Testis (tissue), 3 donors: ENCODE results near the gene TSPAN1. TPM values are rescaled to one million over a fixed set of nuclear protein-coding genes. Genes with fewer than 3 reads are reported as not detected.
"Not testable (repeated sequence)": the region's sequence is repeated elsewhere in the genome, so short reads cannot be mapped to it uniquely, and the experiment has no call there.

Experiments
- DNase-seq: peaks from one replicate; pipeline ENCODE4 v3.0.0-alpha.2; 2019
- H3K27ac ChIP-seq, 2 donors: fragments of 200-600 bp; sonication (generic); one replicate each; pipeline ENCODE4 v1.5.1; 2019
- H3K27me3 ChIP-seq: fragments of 200-600 bp; sonication (generic); one replicate; pipeline ENCODE4 v1.5.1; 2019
- H3K36me3 ChIP-seq: fragments of 200-600 bp; sonication (generic); one replicate; pipeline ENCODE4 v1.5.1; 2017; ENCODE audit warnings: low read depth; ENCODE audit errors: missing control alignments
- H3K4me1 ChIP-seq: fragments of 200-600 bp; sonication (generic); one replicate; pipeline ENCODE4 v1.5.1; 2019
- H3K4me3 ChIP-seq, 2 donors: fragments of 200-600 bp; sonication (generic); one replicate each; pipeline ENCODE4 v1.5.1; 2017 to 2019
- H3K9me3 ChIP-seq: fragments of 200-600 bp; sonication (generic); one replicate; pipeline ENCODE4 v1.5.1; 2017
- POLR2A ChIP-seq: fragments of 450-650 bp; IDR thresholded peaks from one replicate; pipeline ENCODE4 v1.6.1; 2017; ENCODE audit warnings: antibody characterized with exemption, mild to moderate bottlenecking, moderate library complexity
- WGBS, 2 donors: methylation state at CpG; one replicate each; pipeline ENCODE4 v1.1.5; 2018; 5-methylcytosine and 5-hydroxymethylcytosine counted together
- intact Hi-C: fragments of 100-400 bp; cut with DNase I; formaldehyde crosslinking; loops from one replicate; pipeline ENCODE4 v1.15.1; 2023; ENCODE audit warnings: low total_unique reads
- polyA plus RNA-seq: library from polyadenylated mRNA; stranded (reverse); fragments of 350-450 nt; fragmentation: Illumina TruSeq; extraction: RNeasy Lipid Tissue Mini Kit (QIAGEN cat#74804); gene quantifications from one replicate; pipeline ENCODE4 v1.2.3, GENCODE V29; 2014; ENCODE audit warnings: low read depth, low replicate concordance; ENCODE audit not compliant: insufficient read depth
- total RNA-seq, 2 donors: library from RNA; depleted of rRNA; stranded (reverse); fragments of >200 nt; gene quantifications; one replicate each; pipeline ENCODE4 v1.2.3, GENCODE V29; 2016
- TF ChIP-seq, protein P1 (sequence below), 3 experiments: fragments of 450-650 bp in 2 of 3; fragments of 200-600 bp in 1 of 3; sonication (generic) in 1 of 3; IDR thresholded peaks; one replicate each; pipeline ENCODE4 v1.5.1; 2016 to 2019; ENCODE audit warnings: antibody characterized with exemption in 3 of 3, mild to moderate bottlenecking in 2 of 3, moderate library complexity in 1 of 3

The TSPAN1 gene
- total and polyA plus RNA-seq, 3 donors from 2014 or later = 14.6 to 55.0 (median 34.7) TPM

DNA sequence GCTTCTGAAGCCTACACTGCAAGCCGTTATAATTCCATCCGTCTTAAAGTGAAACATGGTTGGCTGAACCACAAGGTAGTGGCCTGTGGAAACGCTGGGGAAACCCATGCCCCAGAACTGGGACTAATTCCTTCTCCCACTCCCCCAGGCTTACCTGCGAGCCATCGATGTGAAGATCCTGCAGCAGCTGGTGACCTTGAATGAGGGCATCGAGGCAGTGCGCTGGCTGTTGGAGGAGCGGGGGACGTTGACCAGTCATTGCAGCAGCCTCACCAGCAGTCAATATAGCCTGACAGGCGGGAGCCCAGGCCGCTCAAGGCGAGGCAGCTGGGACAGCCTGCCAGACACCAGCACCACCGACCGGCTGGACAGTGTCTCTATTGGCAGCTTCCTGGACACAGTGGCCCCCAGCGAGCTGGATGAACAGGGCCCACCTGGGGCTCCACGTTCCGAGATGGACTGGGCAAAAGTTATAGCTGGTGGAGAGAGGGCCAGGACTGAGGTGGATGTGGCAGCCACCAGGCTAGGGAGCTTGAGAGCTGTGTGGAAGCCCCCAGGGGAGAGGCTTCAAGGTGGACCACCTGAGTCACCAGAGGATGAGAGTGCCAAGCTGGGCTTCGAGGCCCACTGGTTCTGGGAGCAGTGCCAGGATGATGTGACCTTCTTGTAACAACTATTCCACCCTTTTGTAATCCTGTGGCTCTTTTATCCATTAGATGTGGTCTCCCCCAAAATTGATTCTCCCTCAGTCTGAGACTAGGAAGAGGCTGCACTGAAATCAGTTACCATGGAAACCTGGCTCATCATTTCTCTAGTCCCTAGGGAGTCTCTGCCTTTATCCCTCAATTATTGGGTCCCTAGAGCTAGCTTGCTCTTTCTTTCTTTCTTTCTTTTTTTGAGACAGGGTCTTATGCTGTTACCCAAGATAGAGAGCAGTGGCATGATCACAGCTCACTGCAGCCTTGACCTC, 44.9 kb downstream of the TSPAN1 start:
- no peak for TF ChIP-seq POLR2A
- TF ChIP-seq, protein P1, sequence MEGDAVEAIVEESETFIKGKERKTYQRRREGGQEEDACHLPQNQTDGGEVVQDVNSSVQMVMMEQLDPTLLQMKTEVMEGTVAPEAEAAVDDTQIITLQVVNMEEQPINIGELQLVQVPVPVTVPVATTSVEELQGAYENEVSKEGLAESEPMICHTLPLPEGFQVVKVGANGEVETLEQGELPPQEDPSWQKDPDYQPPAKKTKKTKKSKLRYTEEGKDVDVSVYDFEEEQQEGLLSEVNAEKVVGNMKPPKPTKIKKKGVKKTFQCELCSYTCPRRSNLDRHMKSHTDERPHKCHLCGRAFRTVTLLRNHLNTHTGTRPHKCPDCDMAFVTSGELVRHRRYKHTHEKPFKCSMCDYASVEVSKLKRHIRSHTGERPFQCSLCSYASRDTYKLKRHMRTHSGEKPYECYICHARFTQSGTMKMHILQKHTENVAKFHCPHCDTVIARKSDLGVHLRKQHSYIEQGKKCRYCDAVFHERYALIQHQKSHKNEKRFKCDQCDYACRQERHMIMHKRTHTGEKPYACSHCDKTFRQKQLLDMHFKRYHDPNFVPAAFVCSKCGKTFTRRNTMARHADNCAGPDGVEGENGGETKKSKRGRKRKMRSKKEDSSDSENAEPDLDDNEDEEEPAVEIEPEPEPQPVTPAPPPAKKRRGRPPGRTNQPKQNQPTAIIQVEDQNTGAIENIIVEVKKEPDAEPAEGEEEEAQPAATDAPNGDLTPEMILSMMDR (IDR thresholded peaks at IDR 0.05) = no peak
- H3K4me1 ChIP-seq = no peaks in the 10 kb centered on the region
- WGBS, 2 donors = 69 to 78% methylated on average over 8 to 18 of the region's 18 CpGs
- H3K4me3 ChIP-seq = no peak overlapping the region
- no peaks in the 10 kb centered on the region for H3K36me3 ChIP-seq
- H3K9me3 ChIP-seq = no peaks in the 10 kb centered on the region
- no peaks in the 10 kb centered on the region for H3K27me3 ChIP-seq
- intact Hi-C loops = no loop called here
- DNase-seq = no peak
- H3K27ac ChIP-seq = no peak overlapping the region

DNA sequence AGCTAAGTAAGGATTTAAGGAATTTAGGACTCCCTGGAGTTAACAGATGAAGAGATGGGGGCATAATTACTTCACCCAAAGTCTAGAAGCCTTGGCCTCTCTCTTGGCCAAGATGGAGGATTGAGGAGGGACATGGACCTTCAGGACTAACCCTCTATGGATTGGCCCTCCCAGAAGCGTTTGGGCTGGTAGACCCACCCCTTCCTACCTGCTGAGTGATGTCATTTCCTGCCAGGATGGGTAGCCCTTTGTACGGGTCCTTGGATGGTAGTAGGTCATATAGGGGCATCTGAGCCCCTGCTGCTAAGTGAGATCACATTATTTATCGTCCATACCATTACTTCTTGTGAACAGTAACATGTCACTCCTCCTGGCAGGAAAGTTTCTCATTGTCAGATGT, 45.9 kb downstream of the TSPAN1 start:
- Histone ChIP-seq H3K36me3 (no peaks in the 10 kb centered on the region), H3K27me3 (no peaks in the 10 kb centered on the region), H3K9me3 (no peaks in the 10 kb centered on the region), H3K4me1 (no peaks in the 10 kb centered on the region), H3K4me3 (no peak overlapping the region), H3K27ac (no peak overlapping the region)
- intact Hi-C loops = no loop called here
- WGBS, 2 donors = 78 to 79% methylated on average over 3 of the region's 3 CpGs
- no peak for DNase-seq
- TF ChIP-seq, protein P1 (IDR thresholded peaks at IDR 0.05) = no peak
- TF ChIP-seq POLR2A = no peak

DNA sequence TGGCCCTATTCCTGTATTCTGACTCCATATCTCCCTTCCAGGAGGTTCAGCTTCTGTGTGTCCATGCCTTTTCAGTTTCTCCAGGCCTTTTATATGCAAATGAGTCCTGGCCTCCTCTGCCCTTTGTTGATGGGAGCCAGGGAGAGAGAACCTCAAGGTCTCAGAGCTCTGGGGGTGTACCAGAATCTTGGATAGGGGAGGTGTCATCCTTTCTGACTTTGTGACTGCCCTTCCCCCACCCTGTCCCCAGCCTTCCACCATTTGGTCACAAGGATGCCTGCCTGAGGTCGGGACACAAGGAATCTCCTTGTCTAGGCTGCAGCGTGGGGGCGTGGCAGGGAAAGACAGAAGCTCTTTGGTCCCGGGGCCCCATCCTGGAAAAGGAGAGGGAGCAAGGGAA, 46.9 kb downstream of the TSPAN1 start:
- Histone ChIP-seq H3K4me3 (no peak overlapping the region), H3K4me1 (no peaks in the 10 kb centered on the region), H3K27me3 (no peaks in the 10 kb centered on the region), H3K36me3 (no peaks in the 10 kb centered on the region), H3K9me3 (no peaks in the 10 kb centered on the region), H3K27ac (no peak overlapping the region)
- 48 to 61% methylated on average over 4 of the region's 4 CpGs for WGBS, 2 donors
- no peak for TF ChIP-seq POLR2A
- TF ChIP-seq, protein P1 (IDR thresholded peaks at IDR 0.05) = no peak
- peak; percentile 53 for DNase-seq
- intact Hi-C loops = no loop called here

DNA sequence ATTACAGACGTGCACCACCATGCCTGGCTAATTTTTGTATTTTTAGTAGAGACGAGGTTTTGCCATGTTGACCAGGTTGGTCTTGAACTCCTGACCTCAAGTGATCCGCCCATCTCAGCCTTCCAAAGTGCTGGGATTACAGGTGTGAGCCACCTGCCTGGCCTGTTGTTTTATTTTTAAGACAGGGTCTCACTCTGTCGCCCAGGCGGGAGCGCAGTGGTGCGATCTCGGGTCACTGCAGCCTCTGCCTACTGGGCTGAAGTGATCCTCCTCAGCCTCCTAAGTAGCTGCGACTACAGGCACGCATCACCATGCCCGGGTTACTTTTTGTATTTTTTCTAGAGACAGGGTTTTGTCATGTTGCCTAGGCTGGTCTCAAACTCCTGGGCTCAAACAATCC, 48.2 kb downstream of the TSPAN1 start:
- H3K36me3 ChIP-seq, H3K27me3 ChIP-seq, H3K27ac ChIP-seq, H3K9me3 ChIP-seq, H3K4me3 ChIP-seq, DNase-seq, intact Hi-C loops, H3K4me1 ChIP-seq: not testable (repeated sequence)
- WGBS, 2 donors = 83 to 89% methylated on average over 11 of the region's 11 CpGs

DNA sequence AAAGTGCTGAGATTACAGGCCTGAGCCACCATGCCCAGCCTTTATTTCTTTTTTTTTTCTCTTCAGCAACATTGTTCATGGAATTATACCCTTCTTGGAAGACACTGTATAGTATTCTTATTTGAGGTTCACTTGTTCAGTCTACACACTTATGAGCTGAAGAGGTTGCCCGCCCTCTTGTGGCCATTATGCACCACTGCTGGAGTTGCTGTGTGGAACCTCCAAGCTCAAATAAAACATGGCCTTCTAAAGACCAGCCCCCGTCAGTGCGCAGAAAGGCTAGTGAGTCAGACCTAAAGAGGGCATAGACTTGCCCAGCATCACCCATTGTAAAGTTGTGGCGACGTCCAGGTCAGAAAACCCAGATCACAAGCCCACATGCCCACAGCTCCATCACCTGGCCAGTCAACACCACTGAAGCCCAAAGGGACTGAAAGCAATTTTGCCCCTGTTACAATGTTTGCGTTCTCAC, 48.6 kb downstream of the TSPAN1 start:
- intact Hi-C loops = no loop called here
- Histone ChIP-seq H3K4me3 (no peak overlapping the region), H3K9me3 (no peaks in the 10 kb centered on the region), H3K27ac (no peak overlapping the region), H3K27me3 (no peaks in the 10 kb centered on the region), H3K4me1 (no peaks in the 10 kb centered on the region), H3K36me3 (no peaks in the 10 kb centered on the region)
- 34 to 54% methylated on average over 3 to 6 of the region's 6 CpGs for WGBS, 2 donors
- no peak for TF ChIP-seq POLR2A
- TF ChIP-seq, protein P1 (IDR thresholded peaks at IDR 0.05) = peak; percentile 76 to 92 (median 89)
- DNase-seq = peak; percentile 84
